Loucy (cell line): ENCODE data around the gene TNFRSF1B.

Experiments used
- H2AFZ ChIP-seq: fragments of 200-600 bp; sonication (generic); 2 replicates; pipeline ENCODE4 v1.6.0; 2016; ENCODE audit warnings: antibody characterized with exemption, mild to moderate bottlenecking, low read length, moderate library complexity
- H3F3A ChIP-seq: fragments of 200-600 bp; 2 replicates; pipeline ENCODE4 v1.6.0; 2016; ENCODE audit warnings: antibody characterized with exemption, low read depth, mild to moderate bottlenecking
- H3K27me3 ChIP-seq: fragments of 200-600 bp; sonication (generic); 2 replicates; pipeline ENCODE4 v1.6.1; 2014; ENCODE audit warnings: low read length, mild to moderate bottlenecking; ENCODE audit not compliant: insufficient read depth, poor library complexity, severe bottlenecking
- H3K36me3 ChIP-seq: fragments of 200-600 bp; sonication (generic); 2 replicates; pipeline ENCODE4 v1.6.1; 2016; ENCODE audit warnings: low read length; ENCODE audit not compliant: insufficient read depth
- H3K4me1 ChIP-seq: fragments of 200-600 bp; sonication (generic); 2 replicates; pipeline ENCODE4 v1.5.1; 2014; ENCODE audit warnings: low read length, mild to moderate bottlenecking; ENCODE audit not compliant: insufficient read depth, poor library complexity, severe bottlenecking
- H3K4me2 ChIP-seq: fragments of 200-600 bp; sonication (generic); 2 replicates; pipeline ENCODE4 v1.6.0; 2014; ENCODE audit warnings: antibody characterized with exemption, low read length, low read depth, mild to moderate bottlenecking; ENCODE audit not compliant: poor library complexity, severe bottlenecking
- H3K4me3 ChIP-seq: fragments of 200-600 bp; sonication (generic); 2 replicates; pipeline ENCODE4 v1.5.1; 2014; ENCODE audit warnings: low read length, mild to moderate bottlenecking, mixed read lengths; ENCODE audit not compliant: poor library complexity, severe bottlenecking
- H3K79me2 ChIP-seq: fragments of 200-600 bp; sonication (generic); 2 replicates; pipeline ENCODE4 v1.6.1; 2014; ENCODE audit warnings: low read length; ENCODE audit not compliant: insufficient read depth
- H3K9ac ChIP-seq: fragments of 200-600 bp; sonication (generic); 2 replicates; pipeline ENCODE4 v1.6.0; 2014; ENCODE audit warnings: mild to moderate bottlenecking, low read depth, low read length, moderate library complexity; ENCODE audit not compliant: poor library complexity, severe bottlenecking
- H3K9me2 ChIP-seq: fragments of 200-600 bp; sonication (generic); replicated peaks from 2 replicates; pipeline ENCODE4 v1.6.1; 2016; ENCODE audit warnings: low read depth, low read length, mixed read lengths
- H3K9me3 ChIP-seq: fragments of 200-600 bp; sonication (generic); 2 replicates; pipeline ENCODE4 v1.6.1; 2014; ENCODE audit warnings: mild to moderate bottlenecking, antibody characterized with exemption, low read length, low read depth; ENCODE audit not compliant: insufficient read depth
- H4K20me1 ChIP-seq: fragments of 200-600 bp; sonication (generic); 2 replicates; pipeline ENCODE4 v1.6.0; 2014; ENCODE audit warnings: antibody characterized with exemption, low read length, mild to moderate bottlenecking; ENCODE audit not compliant: insufficient read depth, poor library complexity, severe bottlenecking
- CTCF ChIP-seq: fragments of 200-600 bp; sonication (generic); conservative IDR thresholded peaks from 2 replicates; pipeline ENCODE4 v1.5.1; 2014; ENCODE audit warnings: mild to moderate bottlenecking, antibody characterized with exemption, low read length
- EZH2phosphoT487 ChIP-seq: fragments of 200-600 bp; IDR thresholded peaks from 2 replicates; pipeline ENCODE4 v1.6.1; 2018; ENCODE audit warnings: antibody characterized with exemption, mild to moderate bottlenecking, moderate library complexity, borderline replicate concordance

The TNFRSF1B gene

GRCh38 chr1:12189328-12189682 is 22.5 kb downstream of the TNFRSF1B start:
- Histone ChIP-seq H3K79me2 (peaks cover 11% of the 10 kb centered on the region; the same call in 1 of the 2 replicates), H3K9me2 (no peaks in the 10 kb centered on the region), H3K9ac (no peak overlapping the region), H3F3A (no peaks in the 10 kb centered on the region), H3K4me1 (no peaks in the 10 kb centered on the region), H3K27me3 (no peaks in the 10 kb centered on the region), H3K4me2 (no peak overlapping the region), H2AFZ (no peak overlapping the region), H3K4me3 (no peak overlapping the region), H3K9me3 (no peaks in the 10 kb centered on the region), H3K36me3 (peaks cover 39% of the 10 kb centered on the region; the same call in 1 of the 2 replicates), H4K20me1 (no peaks in the 10 kb centered on the region)
- TF ChIP-seq EZH2phosphoT487 (no peak), CTCF (no peak)

GRCh38 chr1:12191242-12192032 is 24.6 kb downstream of the TNFRSF1B start:
- H3K4me1 ChIP-seq = no peaks in the 10 kb centered on the region
- no peak overlapping the region for H3K9ac ChIP-seq
- no peaks in the 10 kb centered on the region for H3K27me3 ChIP-seq
- H4K20me1 ChIP-seq = no peaks in the 10 kb centered on the region
- H3K4me2 ChIP-seq = no peak overlapping the region
- H3F3A ChIP-seq = no peaks in the 10 kb centered on the region
- no peak overlapping the region for H2AFZ ChIP-seq
- peaks cover 51% of the 10 kb centered on the region; the same call in 1 of the 2 replicates for H3K36me3 ChIP-seq
- H3K4me3 ChIP-seq = no peak overlapping the region
- H3K9me2 ChIP-seq = no peaks in the 10 kb centered on the region
- H3K79me2 ChIP-seq = peaks cover 11% of the 10 kb centered on the region; the same call in 1 of the 2 replicates
- TF ChIP-seq EZH2phosphoT487 (no peak), CTCF (no peak)
- H3K9me3 ChIP-seq = no peaks in the 10 kb centered on the region

GRCh38 chr1:12194666-12195216 is 27.9 kb downstream of the TNFRSF1B start:
- Histone ChIP-seq H3K4me3 (no peak overlapping the region), H3K4me1 (no peaks in the 10 kb centered on the region), H4K20me1 (no peaks in the 10 kb centered on the region), H3K36me3 (peaks cover 52% of the 10 kb centered on the region; the same call in 1 of the 2 replicates), H3F3A (no peaks in the 10 kb centered on the region), H3K79me2 (no peaks in the 10 kb centered on the region), H2AFZ (no peak overlapping the region), H3K4me2 (no peak overlapping the region), H3K9me3 (no peaks in the 10 kb centered on the region), H3K9ac (no peak overlapping the region), H3K9me2 (no peaks in the 10 kb centered on the region), H3K27me3 (no peaks in the 10 kb centered on the region)
- no peak for TF ChIP-seq EZH2phosphoT487
- TF ChIP-seq CTCF = no peak
